Hematopoietic multipotent progenitor cell treated with erythropoietin and hydrocortisone succinate and interleukin-3 and kit ligand, for 8 days (in vitro differentiated cells): Measurements from ENCODE around the gene TM2D3.

Source experiments
- DNase-seq: peaks from one replicate; pipeline ENCODE4 v3.0.0-alpha.2; 2015

Gene TM2D3

GRCh38 chr15:101599091-101599490 lies 53.1 kb downstream of the TM2D3 start:
- no peak for DNase-seq

DNA sequence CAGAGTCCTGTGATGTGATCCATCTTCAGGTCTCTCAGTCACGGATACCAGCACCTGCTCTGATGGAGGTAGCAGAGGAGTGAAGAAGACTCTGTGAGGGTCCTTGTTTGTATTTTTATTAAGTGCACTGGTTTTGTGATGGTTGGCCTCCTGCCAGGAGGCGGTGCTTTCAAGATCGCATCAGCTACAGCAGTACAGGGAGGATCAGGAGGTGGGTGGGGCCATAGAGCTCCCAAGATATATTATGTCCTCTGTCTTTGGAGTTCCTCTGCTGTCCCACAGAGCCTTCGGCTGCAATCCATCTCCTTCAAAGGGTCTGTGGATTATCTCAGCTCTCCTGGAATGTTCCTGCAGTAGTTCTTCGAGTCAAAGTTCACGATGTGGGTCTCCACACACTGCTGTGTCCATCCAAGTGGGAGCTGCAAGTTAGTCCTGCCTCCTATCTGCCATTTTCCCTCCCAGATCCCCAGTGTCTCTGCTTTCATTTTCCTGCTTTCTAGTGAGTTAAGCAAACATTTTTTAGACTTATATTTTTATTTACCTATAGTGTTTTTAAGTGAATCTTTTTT lies 54.7 kb downstream of the TM2D3 start:
- peak; percentile 8 for DNase-seq

DNA sequence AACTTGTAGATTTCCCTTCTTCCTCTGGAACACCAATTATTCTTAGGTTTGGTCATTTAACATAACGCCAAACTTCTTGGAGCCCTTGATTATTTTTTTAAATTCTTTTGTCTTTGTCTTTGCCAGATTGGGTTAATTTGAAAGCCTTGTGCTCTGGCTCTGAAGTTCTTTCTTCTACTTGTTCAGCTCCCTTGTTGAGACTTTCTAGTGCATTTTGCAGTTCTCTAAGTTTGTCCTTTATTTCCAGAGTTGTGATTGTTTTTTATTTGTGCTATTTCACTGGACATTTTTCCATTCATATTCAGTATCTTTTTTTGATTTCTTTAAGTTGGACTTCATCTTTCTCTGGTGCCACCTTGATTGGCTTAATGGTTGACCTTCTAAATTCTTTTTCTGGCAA lies 55.5 kb downstream of the TM2D3 start:
- DNase-seq: no peak
